T-cell (primary cell): ENCODE measurements around the gene TRAF5. TPM values are rescaled to one million over a fixed set of nuclear protein-coding genes. Genes with fewer than 3 reads are reported as not detected.

Experiments used
- ATAC-seq, 4 experiments: fragments of 200-7000 bp in 3 of 4; fragments of 150-1000 bp in 1 of 4; cut with Tn5 transposase; replicated peaks in 1 of 4; 1 replicate in 3 of 4; 2 replicates in 1 of 4; pipeline ENCODE4 v1.10.0; 2021; ENCODE audit warnings: moderate library complexity in 3 of 4, mild to moderate bottlenecking in 2 of 4, moderate number of reproducible peaks in 1 of 4
- CTCF ChIA-PET, 2 donors: fragments of 300-600 bp; sonication (Branson Sonifier 250); formaldehyde crosslinking; loops; one replicate each; lab custom pipeline; 2022; ENCODE audit warnings: antibody characterized with exemption in 2 of 2; lab: Charles Lee
- POLR2A ChIA-PET, 2 donors: fragments of 300-600 bp; sonication (Branson Sonifier 250); formaldehyde crosslinking; loops; one replicate each; lab custom pipeline; 2022; ENCODE audit warnings: antibody characterized with exemption in 2 of 2; lab: Charles Lee
- DNase-seq, 35 experiments: peaks; one replicate each; pipeline versions ENCODE4 v3.0.0 to v3.0.0-alpha.2; 2013 to 2023
- H3K27ac ChIP-seq: one replicate; pipeline ENCODE4 v1.5.1; 2013; ENCODE audit warnings: low read length
- H3K27me3 ChIP-seq, 2 experiments: replicated peaks in 1 of 2; 1 replicate in 1 of 2; 2 replicates in 1 of 2; pipeline versions ENCODE4 v1.6.1 to v1.7.0; 2013; ENCODE audit warnings: low read length in 1 of 2, mixed read lengths in 1 of 2; ENCODE audit not compliant: control insufficient read depth in 2 of 2, insufficient read depth in 2 of 2; ENCODE audit errors: extremely low read depth in 1 of 2
- H3K36me3 ChIP-seq, 2 donors: 1 replicate in 1 of 2; 2 replicates in 1 of 2; pipeline versions ENCODE4 v1.6.1 to v1.7.0; 2013; ENCODE audit warnings: low read length in 1 of 2; ENCODE audit not compliant: control insufficient read depth in 2 of 2, insufficient read depth in 1 of 2; ENCODE audit errors: extremely low read depth in 1 of 2
- H3K4me1 ChIP-seq, 2 experiments: 1 replicate in 1 of 2; 2 replicates in 1 of 2; pipeline versions ENCODE4 v1.6.1 to v1.7.0; 2013; ENCODE audit warnings: low read length in 2 of 2, mixed read lengths in 1 of 2; ENCODE audit not compliant: insufficient read depth in 2 of 2, control insufficient read depth in 1 of 2; ENCODE audit errors: extremely low read depth in 1 of 2
- H3K4me3 ChIP-seq, 2 donors: 1 replicate in 1 of 2; 2 replicates in 1 of 2; pipeline versions ENCODE4 v1.5.1 to v1.7.0; 2013; ENCODE audit warnings: mild to moderate bottlenecking in 2 of 2, low read length in 1 of 2, moderate library complexity in 1 of 2; ENCODE audit not compliant: control insufficient read depth in 1 of 2; ENCODE audit errors: extremely low read depth in 1 of 2
- H3K9me3 ChIP-seq: 2 replicates; pipeline ENCODE4 v1.7.0; 2013
- H3K27ac Mint-ChIP-seq, 2 donors: one replicate each; pipeline ENCODE4 v1.8.0; 2020 to 2021; ENCODE audit warnings: mild to moderate bottlenecking in 2 of 2, mixed read lengths in 2 of 2
- H3K27me3 Mint-ChIP-seq, 2 donors: one replicate each; pipeline ENCODE4 v1.8.0; 2021 to 2022; ENCODE audit warnings: mixed read lengths in 2 of 2
- H3K36me3 Mint-ChIP-seq: one replicate; pipeline ENCODE4 v1.8.0; 2021; ENCODE audit warnings: mixed read lengths
- H3K4me1 Mint-ChIP-seq, 3 donors: one replicate each; pipeline ENCODE4 v1.8.0; 2020 to 2022; ENCODE audit warnings: mixed read lengths in 3 of 3, mild to moderate bottlenecking in 1 of 3
- H3K4me3 Mint-ChIP-seq, 3 donors: one replicate each; pipeline ENCODE4 v1.8.0; 2020 to 2022; ENCODE audit warnings: mild to moderate bottlenecking in 3 of 3, mixed read lengths in 3 of 3, moderate library complexity in 3 of 3
- H3K9me3 Mint-ChIP-seq, 3 donors: one replicate each; pipeline ENCODE4 v1.8.0; 2020 to 2022; ENCODE audit warnings: mixed read lengths in 3 of 3
- WGBS: methylation state at CpG from one replicate; pipeline ENCODE4 v1.1.5; 2013; ENCODE audit warnings: missing lambda C conversion rate; ENCODE audit not compliant: insufficient coverage; 5-methylcytosine and 5-hydroxymethylcytosine counted together
- total RNA-seq, 35 experiments: library from RNA in 6 of 35; stranded (reverse) in 6 of 35; fragments of 120-200 nt in 1 of 35; gene quantifications; one replicate each; pipeline versions ENCODE4 v1.2.1 to v1.2.4 and lab custom pipeline; 2013 to 2026

TRAF5 gene, protein sequence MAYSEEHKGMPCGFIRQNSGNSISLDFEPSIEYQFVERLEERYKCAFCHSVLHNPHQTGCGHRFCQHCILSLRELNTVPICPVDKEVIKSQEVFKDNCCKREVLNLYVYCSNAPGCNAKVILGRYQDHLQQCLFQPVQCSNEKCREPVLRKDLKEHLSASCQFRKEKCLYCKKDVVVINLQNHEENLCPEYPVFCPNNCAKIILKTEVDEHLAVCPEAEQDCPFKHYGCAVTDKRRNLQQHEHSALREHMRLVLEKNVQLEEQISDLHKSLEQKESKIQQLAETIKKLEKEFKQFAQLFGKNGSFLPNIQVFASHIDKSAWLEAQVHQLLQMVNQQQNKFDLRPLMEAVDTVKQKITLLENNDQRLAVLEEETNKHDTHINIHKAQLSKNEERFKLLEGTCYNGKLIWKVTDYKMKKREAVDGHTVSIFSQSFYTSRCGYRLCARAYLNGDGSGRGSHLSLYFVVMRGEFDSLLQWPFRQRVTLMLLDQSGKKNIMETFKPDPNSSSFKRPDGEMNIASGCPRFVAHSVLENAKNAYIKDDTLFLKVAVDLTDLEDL
- total RNA-seq = 10 to 100 TPM; 49.5 to 64.5 (median 57.2) TPM
- total RNA-seq (2013) = 70.0 TPM
- 27.7 to 148 (median 90.2) reads per million in 29 experiments for total RNA-seq (lab: John Stamatoyannopoulos, UW)

DNA sequence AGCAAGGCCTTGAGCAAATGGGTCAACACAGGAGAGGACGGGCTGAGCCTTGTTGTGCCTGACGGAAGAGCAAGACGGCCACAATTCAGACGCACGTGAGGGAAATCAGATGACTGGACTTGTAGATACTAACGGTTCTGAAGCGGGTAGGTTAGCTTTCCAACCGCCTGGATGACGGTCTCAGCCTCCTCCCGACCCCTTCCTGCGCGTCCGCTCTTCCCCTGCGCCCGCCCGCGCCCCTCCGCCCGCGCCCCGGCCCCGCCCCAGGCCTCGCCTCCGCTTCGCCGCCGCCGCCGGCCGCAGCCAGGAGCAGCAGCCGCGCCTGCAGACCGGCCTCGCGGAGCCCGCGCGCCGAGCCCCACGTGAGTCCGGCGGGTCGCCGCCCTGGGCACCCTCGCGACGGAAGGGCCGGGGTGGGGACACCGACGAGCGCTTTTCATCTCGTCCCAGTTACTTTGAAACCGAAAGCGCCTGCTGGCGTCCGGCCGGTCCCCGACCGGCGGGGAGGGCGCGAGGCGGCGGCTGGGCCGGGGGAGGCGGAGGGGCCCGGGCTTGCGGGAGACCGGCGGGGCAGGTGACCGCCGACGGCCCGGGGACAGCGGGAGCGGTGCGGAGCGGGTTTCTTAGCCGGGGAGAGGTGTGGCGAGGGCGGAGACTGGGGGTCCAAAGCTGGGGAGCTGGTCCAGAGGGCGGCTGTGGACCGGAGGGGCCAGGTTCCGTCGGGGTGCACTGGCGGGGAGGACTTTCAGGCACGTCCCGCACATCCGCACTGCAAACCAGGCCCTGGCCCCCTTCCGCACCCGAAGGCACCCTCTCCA, at the start of gene TRAF5:
Gene TRAF5 (plus strand): TSS at position 306 of the 818 bp plus-strand sequence. CDS start 26,407 bp downstream, outside the sequence.
- no peaks in the 10 kb centered on the region for H3K27me3 ChIP-seq
- WGBS = under 1% methylated on average over 90 of the region's 91 CpGs
- Mint-ChIP-seq H3K27me3 (no peaks in the 10 kb centered on the region), H3K4me1 (peaks cover 59 to 67% (median 64%) of the 10 kb centered on the region in 3 donors), H3K9me3 (no peaks in the 10 kb centered on the region), H3K4me3 (peak within 1 kb of the TSS; percentile 92 to 95 (median 95)), H3K36me3 (no peaks in the 10 kb centered on the region), H3K27ac (peak within 1 kb of the TSS; percentile 98 to 99)
- H3K9me3 ChIP-seq = no peaks in the 10 kb centered on the region
- H3K4me3 ChIP-seq = peak within 1 kb of the TSS; percentile 91 to 93
- POLR2A ChIA-PET = interaction anchor here in 1 of 2 donors (1.0 to 1.8 kb wide), 2 partner anchors 10 to 151 kb away, joined by 4 to 7 read pairs; no protein-coding TSS in a partner anchor
- DNase-seq (peak in 22 of 35 experiments; percentile 18 to 66 (median 35)), ATAC-seq (peak; percentile 39 to 58 (median 46))
- H3K27ac ChIP-seq = peak within 1 kb of the TSS; percentile 84
- CTCF ChIA-PET = interaction anchor here (0.6 to 3.9 kb wide), 9 partner anchors 21 to 852 kb away, joined by 3 to 34 read pairs (median 4); no protein-coding TSS in a partner anchor
- peaks cover 27 to 65% of the 10 kb centered on the region in 2 experiments for H3K4me1 ChIP-seq
- H3K36me3 ChIP-seq = no peaks in the 10 kb centered on the region

DNA sequence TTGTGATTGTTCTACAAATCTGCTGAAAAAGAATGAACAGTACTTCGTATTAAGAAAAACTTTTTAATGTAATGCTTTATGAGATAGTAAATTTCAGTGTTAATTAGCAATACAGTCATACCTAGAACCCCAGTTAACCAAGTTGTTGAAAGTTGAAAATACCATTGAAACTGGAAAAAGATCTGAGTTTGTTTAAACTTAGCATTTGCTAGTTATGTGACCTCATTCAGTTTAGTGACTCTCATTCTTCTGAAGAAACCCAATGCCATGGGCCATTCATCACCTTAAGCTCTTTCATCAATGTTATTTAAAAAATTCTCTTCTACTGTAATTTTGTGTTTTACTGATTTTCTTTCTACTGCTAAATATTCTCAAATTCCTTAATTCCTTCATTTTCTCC, 47.3 kb upstream of the TRAF5 start:
- H3K4me1 ChIP-seq = no peaks in the 10 kb centered on the region
- H3K4me3 ChIP-seq = no peak overlapping the region
- ChIA-PET POLR2A (no interaction called here), CTCF (no interaction called here)
- ATAC-seq (no peak), DNase-seq (no peak)
- Mint-ChIP-seq H3K4me1 (peaks cover 0 to 11% (median 8%) of the 10 kb centered on the region in 3 donors), H3K36me3 (peaks cover 27% of the 10 kb centered on the region), H3K27me3 (no peaks in the 10 kb centered on the region), H3K27ac (no peak overlapping the region), H3K4me3 (no peak overlapping the region), H3K9me3 (no peaks in the 10 kb centered on the region)
- H3K27ac ChIP-seq = no peak overlapping the region
- peaks cover 0 to 45% of the 10 kb centered on the region in 2 donors for H3K36me3 ChIP-seq
- WGBS = no CpG with 5 or more reads among the region's 1 CpG
- H3K9me3 ChIP-seq = no peaks in the 10 kb centered on the region
- no peaks in the 10 kb centered on the region for H3K27me3 ChIP-seq

DNA sequence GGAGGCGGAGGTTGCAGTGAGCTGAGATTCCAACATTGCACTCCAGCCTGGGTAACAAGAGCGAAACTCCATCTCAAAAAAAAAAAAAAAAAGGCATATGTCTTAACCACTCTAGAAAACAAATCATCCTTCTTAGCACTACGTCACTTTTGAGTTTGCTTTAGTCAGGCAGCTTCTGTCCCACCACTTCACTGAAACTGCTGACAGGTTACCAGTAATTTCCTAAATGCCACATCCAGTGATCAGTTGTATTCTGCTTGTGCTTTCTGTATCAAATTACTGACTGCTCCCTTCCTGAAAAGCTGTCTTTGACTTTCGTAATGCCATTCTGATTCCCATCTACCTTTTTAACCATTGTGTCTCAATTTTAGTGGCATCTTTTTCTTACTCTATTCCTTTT, 45.7 kb upstream of the TRAF5 start:
- no peak overlapping the region for H3K27ac ChIP-seq
- ChIA-PET POLR2A (no interaction called here), CTCF (interaction anchor here in 1 of 2 donors (0.7 kb wide), 1 partner anchor 1917 kb away, joined by 5 read pairs; no protein-coding TSS in a partner anchor)
- H3K36me3 ChIP-seq = peaks cover 0 to 50% of the 10 kb centered on the region in 2 donors
- no peaks in the 10 kb centered on the region for H3K27me3 ChIP-seq
- Mint-ChIP-seq H3K4me3 (no peak overlapping the region), H3K9me3 (no peaks in the 10 kb centered on the region), H3K27me3 (no peaks in the 10 kb centered on the region), H3K4me1 (peaks cover 0 to 11% (median 9%) of the 10 kb centered on the region in 3 donors), H3K36me3 (peaks cover 35% of the 10 kb centered on the region), H3K27ac (no peak overlapping the region)
- no peaks in the 10 kb centered on the region for H3K9me3 ChIP-seq
- no peak for ATAC-seq
- no peaks in the 10 kb centered on the region for H3K4me1 ChIP-seq
- no peak overlapping the region for H3K4me3 ChIP-seq
- no peak for DNase-seq
- WGBS = 87% methylated on average over 4 of the region's 4 CpGs

DNA sequence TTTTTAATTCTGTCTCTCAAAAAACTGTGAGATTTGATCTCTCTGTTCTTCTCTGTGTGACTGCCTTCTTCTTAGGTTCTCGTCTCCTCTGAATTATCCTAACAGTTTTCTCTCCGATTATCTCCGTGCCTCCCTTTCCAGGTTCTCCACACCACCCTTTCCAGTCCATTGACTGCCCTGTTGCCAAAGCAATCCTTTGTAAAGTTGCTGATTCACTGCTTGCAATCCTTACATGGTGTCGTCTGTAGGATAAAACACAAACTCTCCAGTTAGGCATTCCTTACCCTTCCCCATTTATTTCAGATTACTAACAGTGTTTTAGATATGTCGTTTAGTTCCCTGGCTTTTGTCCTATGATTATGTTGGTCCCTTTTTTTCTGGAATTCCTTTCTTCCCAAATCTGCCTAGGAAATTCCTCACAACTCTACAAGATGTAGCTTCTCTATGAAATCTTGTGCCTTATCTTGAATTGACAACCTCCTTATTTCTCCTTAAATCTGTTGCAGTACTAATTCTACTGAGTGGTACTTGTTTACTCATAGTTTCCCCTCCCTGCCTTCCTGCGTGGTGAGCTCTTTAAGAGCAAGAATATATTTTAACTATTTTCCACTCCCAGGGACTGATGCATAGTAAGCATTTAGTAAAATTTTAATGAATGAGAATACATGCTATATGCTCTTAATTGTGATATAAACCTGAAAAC, 45.2 kb upstream of the TRAF5 start:
- Mint-ChIP-seq H3K4me1 (peaks cover under 1 to 9% (median 8%) of the 10 kb centered on the region in 3 donors), H3K36me3 (peaks cover 32% of the 10 kb centered on the region), H3K27ac (no peak overlapping the region), H3K27me3 (no peaks in the 10 kb centered on the region), H3K9me3 (no peaks in the 10 kb centered on the region), H3K4me3 (no peak overlapping the region)
- no peak for DNase-seq
- no peaks in the 10 kb centered on the region for H3K9me3 ChIP-seq
- 96% methylated on average over 3 of the region's 6 CpGs for WGBS
- ChIA-PET CTCF (no interaction called here), POLR2A (interaction anchor here in 1 of 2 donors (0.6 kb wide), 2 partner anchors 15 to 48 kb away, joined by 3 to 4 read pairs; no protein-coding TSS in a partner anchor)
- no peaks in the 10 kb centered on the region for H3K4me1 ChIP-seq
- no peaks in the 10 kb centered on the region for H3K27me3 ChIP-seq
- peaks cover 0 to 47% of the 10 kb centered on the region in 2 donors for H3K36me3 ChIP-seq
- H3K4me3 ChIP-seq = no peak overlapping the region
- no peak overlapping the region for H3K27ac ChIP-seq
- ATAC-seq = no peak

DNA sequence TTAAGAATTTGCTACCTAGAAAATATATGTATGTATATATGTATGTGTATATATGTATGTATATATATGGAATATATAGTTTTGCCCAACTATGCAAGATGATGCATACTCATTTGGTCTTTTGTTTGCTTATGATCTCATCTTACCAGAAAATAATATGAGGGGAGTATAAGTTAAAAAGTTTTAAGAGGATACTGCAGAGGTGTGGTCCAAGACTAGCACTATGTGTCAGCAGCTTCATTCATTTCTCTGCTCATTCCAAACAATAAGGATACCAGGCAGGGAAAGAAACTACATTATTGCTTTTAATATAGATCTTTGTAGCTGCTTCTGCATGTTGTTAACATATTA, 44.6 kb upstream of the TRAF5 start:
- Mint-ChIP-seq H3K9me3 (no peaks in the 10 kb centered on the region), H3K4me1 (peaks cover 5 to 11% (median 11%) of the 10 kb centered on the region in 3 donors), H3K27ac (no peak overlapping the region), H3K36me3 (peaks cover 36% of the 10 kb centered on the region), H3K27me3 (no peaks in the 10 kb centered on the region), H3K4me3 (no peak overlapping the region)
- ChIA-PET CTCF (interaction anchor here in 1 of 2 donors (0.6 kb wide), 1 partner anchor 1716 kb away, joined by 7 read pairs; no protein-coding TSS in a partner anchor), POLR2A (interaction anchor here (0.5 to 0.6 kb wide), 3 partner anchors 14 to 1476 kb away, joined by 3 to 4 read pairs (median 3); partner anchors contain the start of gene IRF6 (in 1 of the 2))
- no peaks in the 10 kb centered on the region for H3K4me1 ChIP-seq
- H3K36me3 ChIP-seq = peaks cover 0 to 52% of the 10 kb centered on the region in 2 donors
- no peak overlapping the region for H3K27ac ChIP-seq
- ATAC-seq (no peak), DNase-seq (no peak)
- no peak overlapping the region for H3K4me3 ChIP-seq
- H3K9me3 ChIP-seq = no peaks in the 10 kb centered on the region
- no peaks in the 10 kb centered on the region for H3K27me3 ChIP-seq
